Coronary artery (tissue), 2 donors: ENCODE data around the gene GPR152.
"Not testable (repeated sequence)": the region's sequence is repeated elsewhere in the genome, so short reads cannot be mapped to it uniquely, and the experiment has no call there.

Experiments used
- DNase-seq: peaks from one replicate; pipeline ENCODE4 v3.0.0-alpha.2; 2017; ENCODE audit warnings: low spot score
- H3K27ac ChIP-seq, 2 donors: fragments of 200-600 bp; sonication (generic); one replicate each; pipeline ENCODE4 v1.5.1; 2016 to 2019
- H3K4me3 ChIP-seq: fragments of 200-600 bp; sonication (generic); 2 replicates; pipeline ENCODE4 v1.5.1; 2016; ENCODE audit warnings: mild to moderate bottlenecking, moderate library complexity
- TF ChIP-seq, protein P1 (sequence below): fragments of 200-600 bp; sonication (generic); IDR thresholded peaks from one replicate; pipeline ENCODE4 v1.5.1; 2019; ENCODE audit warnings: antibody characterized with exemption

The GPR152 gene

DNA sequence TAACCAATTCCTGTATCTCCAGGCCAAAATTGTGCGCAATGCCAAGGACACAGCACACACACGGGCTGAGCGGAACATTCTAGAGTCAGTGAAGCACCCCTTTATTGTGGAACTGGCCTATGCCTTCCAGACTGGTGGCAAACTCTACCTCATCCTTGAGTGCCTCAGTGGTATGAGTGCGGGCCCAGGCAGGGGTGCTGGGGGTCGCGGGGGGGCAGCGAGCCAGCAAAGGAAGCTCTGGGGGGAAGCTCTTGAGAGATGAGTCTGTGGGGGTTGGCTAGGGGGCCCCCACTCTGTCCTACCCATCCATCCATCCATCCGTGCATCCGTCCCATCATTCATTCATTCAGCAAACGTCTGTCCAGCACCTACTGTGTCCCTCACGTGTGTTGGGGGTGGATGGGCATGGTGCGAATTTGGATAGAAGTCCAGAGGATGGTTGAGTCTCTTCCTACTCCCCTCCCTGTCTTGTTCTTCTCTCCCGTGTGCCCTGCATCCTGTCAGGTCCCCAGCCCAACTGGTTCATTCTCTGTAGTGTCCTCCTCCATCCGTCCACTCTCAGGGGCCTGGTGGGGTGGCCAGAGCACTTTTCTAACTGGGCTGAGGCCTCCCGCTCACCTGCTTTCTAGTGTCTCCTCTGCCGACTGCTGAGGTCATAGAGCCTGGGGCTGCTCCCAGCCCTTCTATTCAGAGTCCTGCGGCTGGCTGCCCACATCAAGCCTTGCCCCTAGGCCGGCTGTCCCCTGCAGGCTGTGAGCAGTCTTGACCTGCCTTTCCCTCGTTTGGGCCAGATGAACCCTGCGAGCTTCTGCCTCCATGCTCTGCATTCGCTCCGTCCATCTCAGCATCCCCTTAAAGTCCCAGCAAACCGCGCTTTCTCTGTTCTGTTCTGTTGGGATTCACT is 20.9 kb downstream of the GPR152 start:
- Histone ChIP-seq H3K4me3 (no peak overlapping the region), H3K27ac (no peak overlapping the region)
- TF ChIP-seq, protein P1, sequence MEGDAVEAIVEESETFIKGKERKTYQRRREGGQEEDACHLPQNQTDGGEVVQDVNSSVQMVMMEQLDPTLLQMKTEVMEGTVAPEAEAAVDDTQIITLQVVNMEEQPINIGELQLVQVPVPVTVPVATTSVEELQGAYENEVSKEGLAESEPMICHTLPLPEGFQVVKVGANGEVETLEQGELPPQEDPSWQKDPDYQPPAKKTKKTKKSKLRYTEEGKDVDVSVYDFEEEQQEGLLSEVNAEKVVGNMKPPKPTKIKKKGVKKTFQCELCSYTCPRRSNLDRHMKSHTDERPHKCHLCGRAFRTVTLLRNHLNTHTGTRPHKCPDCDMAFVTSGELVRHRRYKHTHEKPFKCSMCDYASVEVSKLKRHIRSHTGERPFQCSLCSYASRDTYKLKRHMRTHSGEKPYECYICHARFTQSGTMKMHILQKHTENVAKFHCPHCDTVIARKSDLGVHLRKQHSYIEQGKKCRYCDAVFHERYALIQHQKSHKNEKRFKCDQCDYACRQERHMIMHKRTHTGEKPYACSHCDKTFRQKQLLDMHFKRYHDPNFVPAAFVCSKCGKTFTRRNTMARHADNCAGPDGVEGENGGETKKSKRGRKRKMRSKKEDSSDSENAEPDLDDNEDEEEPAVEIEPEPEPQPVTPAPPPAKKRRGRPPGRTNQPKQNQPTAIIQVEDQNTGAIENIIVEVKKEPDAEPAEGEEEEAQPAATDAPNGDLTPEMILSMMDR = no peak
- no peak for DNase-seq

DNA sequence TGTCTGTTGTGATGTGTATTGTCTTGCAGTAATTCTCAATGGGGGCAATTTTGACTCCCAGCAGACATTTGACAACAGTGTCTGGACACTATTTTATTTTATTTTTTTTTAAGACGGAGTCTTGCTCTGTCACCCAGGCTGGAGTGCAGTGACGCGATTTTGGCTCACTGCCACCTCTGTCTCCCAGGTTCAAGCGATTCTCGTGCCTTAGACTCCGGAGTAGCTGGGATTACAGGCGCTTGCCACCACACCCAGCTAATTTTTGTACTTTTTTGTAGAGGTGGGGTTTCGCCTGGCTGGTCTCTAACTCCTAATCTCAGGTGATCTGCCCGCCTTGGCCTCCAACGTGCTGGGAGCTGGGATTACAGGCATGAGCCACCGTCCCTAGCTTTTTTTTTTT is 22.8 kb downstream of the GPR152 start:
- Histone ChIP-seq H3K27ac (no peak overlapping the region), H3K4me3 (peak overlapping the region; percentile 74)
- TF ChIP-seq, protein P1 = no peak
- no peak for DNase-seq

DNA sequence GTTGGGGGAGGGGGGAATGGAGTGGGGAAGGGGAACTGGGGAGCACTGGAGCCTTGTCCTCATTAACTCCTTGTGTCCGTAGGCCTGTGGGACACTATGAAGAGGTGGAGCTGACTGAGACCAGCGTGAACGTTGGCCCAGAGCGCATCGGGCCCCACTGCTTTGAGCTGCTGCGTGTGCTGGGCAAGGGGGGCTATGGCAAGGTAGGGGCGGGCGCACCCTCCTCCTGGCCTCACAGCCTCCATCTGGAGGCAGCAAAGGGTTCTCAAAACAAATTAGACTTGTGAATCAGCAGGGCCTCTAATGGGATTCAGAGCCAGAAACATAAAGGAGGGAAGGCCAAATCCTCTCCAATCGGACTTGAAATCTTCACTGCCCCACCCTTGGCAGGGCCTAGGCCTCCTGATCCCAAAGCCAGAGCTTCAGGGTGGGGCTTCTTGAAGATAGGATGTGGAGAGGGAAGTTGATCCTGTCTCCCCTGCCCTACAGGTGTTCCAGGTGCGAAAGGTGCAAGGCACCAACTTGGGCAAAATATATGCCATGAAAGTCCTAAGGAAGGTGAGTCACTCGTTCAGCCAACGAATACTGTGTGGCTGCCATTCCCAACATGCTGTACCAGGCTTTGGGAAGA is 23.4 kb downstream of the GPR152 start:
- H3K4me3 ChIP-seq = peak overlapping the region; percentile 74
- no peak for DNase-seq
- H3K27ac ChIP-seq = peak overlapping the region; percentile 80 to 89
- TF ChIP-seq, protein P1 = no peak

DNA sequence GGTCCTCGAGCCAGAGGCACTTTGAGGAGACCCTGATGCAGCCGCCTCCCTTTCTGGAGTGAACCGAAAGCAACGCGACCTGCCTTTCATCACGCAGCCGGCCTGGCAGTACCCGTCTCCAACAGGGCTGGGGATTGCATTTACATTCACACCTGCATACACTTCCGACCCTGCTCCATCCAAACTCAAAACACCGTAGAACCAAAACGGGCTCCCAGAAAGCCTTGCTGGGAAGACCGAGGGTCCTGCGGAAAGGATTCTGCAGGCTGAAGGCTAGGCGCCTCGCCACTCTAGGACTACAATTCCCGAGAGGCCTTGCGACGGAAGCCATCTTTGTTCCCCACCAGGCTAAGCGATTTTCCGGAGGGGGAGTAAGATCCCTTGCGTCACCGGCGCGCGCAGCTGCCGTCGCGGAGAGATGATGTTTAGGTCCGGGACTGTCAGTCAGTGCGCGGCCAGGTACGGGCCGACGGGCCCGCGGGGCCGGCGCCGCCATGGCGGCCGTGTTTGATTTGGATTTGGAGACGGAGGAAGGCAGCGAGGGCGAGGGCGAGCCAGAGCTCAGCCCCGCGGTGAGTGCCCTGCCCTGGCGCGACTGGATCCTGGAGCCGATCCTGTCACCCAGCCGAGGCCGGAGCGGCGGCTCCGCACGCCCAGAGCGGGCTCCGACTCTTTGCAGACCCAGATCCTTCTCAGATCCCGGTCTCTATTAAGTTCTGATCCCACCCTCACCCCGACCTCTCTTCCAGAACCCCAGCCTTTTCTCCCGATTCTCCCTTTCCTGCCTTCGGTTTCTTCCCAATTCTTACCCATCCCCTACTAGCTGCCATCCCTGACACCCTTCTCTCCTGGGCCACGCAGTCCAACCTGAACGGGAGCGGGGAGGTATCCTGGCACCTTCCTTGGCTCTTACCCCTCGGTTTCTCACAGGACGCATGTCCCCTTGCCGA is 24.2 kb downstream of the GPR152 start, which contains the start of gene RPS6KB2:
TSS of gene RPS6KB2 (plus strand) at position 443 of the 950 bp plus-strand sequence. CDS start at position 495, 52 bp downstream.
- TF ChIP-seq, protein P1 = no peak
- peak; percentile 99 for DNase-seq
- Histone ChIP-seq H3K27ac (peak within 1 kb of the TSS; percentile 80 to 89), H3K4me3 (peak within 1 kb of the TSS; percentile 74)

DNA sequence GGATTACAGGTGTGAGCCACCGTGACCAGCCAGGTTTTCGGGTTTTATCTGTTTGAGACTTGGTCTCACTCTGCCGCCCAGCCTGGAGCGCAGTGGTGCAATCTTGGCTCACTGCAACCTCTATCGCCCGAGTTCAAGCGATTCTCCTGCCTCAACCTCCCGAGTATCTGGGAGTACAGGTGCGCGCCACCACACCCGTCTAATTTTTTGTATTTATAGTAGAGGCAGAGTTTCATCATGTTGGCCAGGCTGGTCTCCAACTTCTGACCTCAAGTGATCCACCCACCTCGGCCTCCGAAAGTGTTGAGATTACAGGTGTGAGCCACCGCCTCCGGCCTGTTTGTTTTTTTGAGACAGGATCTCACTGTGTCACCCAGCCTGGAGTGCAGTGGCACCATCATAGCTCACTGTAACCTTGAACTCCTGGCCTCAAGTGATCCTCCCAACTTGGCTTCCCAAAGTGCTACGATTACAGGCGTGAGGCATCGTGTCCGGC is 25.1 kb downstream of the GPR152 start:
- DNase-seq = not testable (repeated sequence)
- H3K4me3 ChIP-seq = peak overlapping the region; percentile 74
- peak overlapping the region; percentile 80 to 89 for H3K27ac ChIP-seq

DNA sequence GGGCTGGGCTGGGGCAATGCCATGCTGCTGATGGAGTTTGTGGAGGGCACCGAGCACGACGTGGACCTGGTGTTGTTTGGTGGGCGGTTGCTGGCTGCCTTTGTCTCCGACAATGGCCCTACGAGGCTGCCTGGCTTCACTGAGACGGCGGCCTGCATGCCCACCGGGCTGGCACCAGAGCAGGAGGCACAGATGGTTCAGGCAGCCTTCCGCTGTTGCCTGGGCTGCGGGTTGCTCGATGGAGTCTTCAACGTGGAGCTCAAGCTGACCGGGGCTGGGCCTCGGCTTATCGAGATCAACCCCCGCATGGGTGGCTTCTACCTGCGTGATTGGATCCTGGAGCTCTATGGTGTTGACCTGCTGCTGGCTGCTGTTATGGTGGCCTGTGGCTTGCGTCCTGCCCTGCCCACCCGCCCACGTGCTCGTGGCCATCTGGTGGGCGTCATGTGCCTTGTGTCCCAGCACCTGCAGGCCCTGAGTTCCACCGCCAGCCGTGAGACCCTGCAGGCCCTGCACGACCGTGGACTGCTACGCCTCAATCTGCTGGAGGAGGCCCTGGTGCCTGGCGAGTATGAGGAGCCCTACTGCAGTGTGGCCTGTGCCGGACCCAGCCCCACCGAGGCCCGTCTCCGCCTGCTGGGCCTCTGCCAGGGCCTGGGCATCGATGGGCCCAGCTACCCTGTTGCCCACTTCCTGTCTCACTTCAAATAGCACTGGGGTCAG is 28.5 kb downstream of the GPR152 start:
- Histone ChIP-seq H3K4me3 (no peak overlapping the region), H3K27ac (no peak overlapping the region)
- TF ChIP-seq, protein P1 = no peak
- no peak for DNase-seq
